ENCODE results near the gene LRCH4. TPM values are rescaled to one million over a fixed set of nuclear protein-coding genes. Genes with fewer than 3 reads are reported as not detected.
A peak's percentile ranks its signal among the peaks of the same experiment; 100 is the strongest.

The LRCH4 gene
- total and polyA plus RNA-seq, 9 of the 15 experiments (the other 6 are each of a cell fraction or from before 2014, with no cell fraction given): 0.06 to 63.3 (median 15.0) TPM

GRCh38 chr7:100547872-100548271 is 38.1 kb downstream of the LRCH4 start (continued):
- TF ChIP-seq RREB1 (CRISPR knock-in tag; IDR thresholded peaks at IDR 0.05): no peak
- no peak for TF ChIP-seq KAT8 (IDR thresholded peaks at IDR 0.05; ENCODE audit: low read depth)
- no peak for TF ChIP-seq NR2C1 (IDR thresholded peaks at IDR 0.05)
- TF ChIP-seq NR2C1 (tag; IDR thresholded peaks at IDR 0.05): 0 out of 2 replicates have a peak, but pooled peaks have one; percentile 7
- TF ChIP-seq ZNF586 (CRISPR knock-in tag; conservative IDR thresholded peaks at IDR 0.05): no peak
- TF ChIP-seq HEY1 (CRISPR knock-in tag; IDR thresholded peaks at IDR 0.05; ENCODE audit: borderline replicate concordance): no peak
- TF ChIP-seq TCF7L2 (IDR thresholded peaks at IDR 0.05; ENCODE audit: low read depth, low read length): no peak
- TF ChIP-seq ZNF212 (CRISPR knock-in tag; IDR thresholded peaks at IDR 0.05): no peak
- no peak for TF ChIP-seq ZNF780A (CRISPR knock-in tag; IDR thresholded peaks at IDR 0.05)
- no peak for TF ChIP-seq TFAM (CRISPR knock-in tag; conservative IDR thresholded peaks at IDR 0.05)
- no peak for TF ChIP-seq MCM7 (IDR thresholded peaks at IDR 0.05)
- TF ChIP-seq ETS1 (conservative IDR thresholded peaks at IDR 0.05; ENCODE audit: control insufficient read depth, low read depth, low read length): no peak
- peak; percentile 52; the same call in 1 of the 2 replicates for TF ChIP-seq CTBP1 (IDR thresholded peaks at IDR 0.05; ENCODE audit: borderline replicate concordance)
- no peak for TF ChIP-seq ZC3H11A (IDR thresholded peaks at IDR 0.05; ENCODE audit: low read depth, low read length)
- no peak for TF ChIP-seq ATF4 (CRISPR knock-in tag; IDR thresholded peaks at IDR 0.05)
- no peak for TF ChIP-seq ZNF41 (CRISPR knock-in tag; conservative IDR thresholded peaks at IDR 0.05)
- no peak for TF ChIP-seq ZBTB34 (CRISPR knock-in tag; IDR thresholded peaks at IDR 0.05)
- peak; percentile 85 for TF ChIP-seq ELF1 (tag; IDR thresholded peaks at IDR 0.05)
- peak; percentile 94 for TF ChIP-seq TOE1 (IDR thresholded peaks at IDR 0.05; ENCODE audit: borderline replicate concordance)
- TF ChIP-seq TOE1 (CRISPR knock-in tag; IDR thresholded peaks at IDR 0.05; ENCODE audit: borderline replicate concordance, low read depth): no peak
- TF ChIP-seq ZNF311 (CRISPR knock-in tag; IDR thresholded peaks at IDR 0.05): no peak
- no peak for TF ChIP-seq ESRRB (CRISPR knock-in tag; IDR thresholded peaks at IDR 0.05; ENCODE audit: borderline replicate concordance)

All from K562 (cell line).